Testis (tissue), 3 donors: ENCODE data around the gene RAD51D. TPM values are rescaled to one million over a fixed set of nuclear protein-coding genes. Genes with fewer than 3 reads are reported as not detected.

Experiments used
- DNase-seq: peaks from one replicate; pipeline ENCODE4 v3.0.0-alpha.2; 2019
- H3K27ac ChIP-seq, 2 donors: fragments of 200-600 bp; sonication (generic); one replicate each; pipeline ENCODE4 v1.5.1; 2019
- H3K27me3 ChIP-seq: fragments of 200-600 bp; sonication (generic); one replicate; pipeline ENCODE4 v1.5.1; 2019
- H3K36me3 ChIP-seq: fragments of 200-600 bp; sonication (generic); one replicate; pipeline ENCODE4 v1.5.1; 2017; ENCODE audit warnings: low read depth; ENCODE audit errors: missing control alignments
- H3K4me1 ChIP-seq: fragments of 200-600 bp; sonication (generic); one replicate; pipeline ENCODE4 v1.5.1; 2019
- H3K4me3 ChIP-seq, 2 donors: fragments of 200-600 bp; sonication (generic); one replicate each; pipeline ENCODE4 v1.5.1; 2017 to 2019
- H3K9me3 ChIP-seq: fragments of 200-600 bp; sonication (generic); one replicate; pipeline ENCODE4 v1.5.1; 2017
- CTCF ChIP-seq, 3 experiments: fragments of 450-650 bp in 2 of 3; fragments of 200-600 bp in 1 of 3; sonication (generic) in 1 of 3; IDR thresholded peaks; one replicate each; pipeline ENCODE4 v1.5.1; 2016 to 2019; ENCODE audit warnings: antibody characterized with exemption in 3 of 3, mild to moderate bottlenecking in 2 of 3, moderate library complexity in 1 of 3
- POLR2A ChIP-seq: fragments of 450-650 bp; IDR thresholded peaks from one replicate; pipeline ENCODE4 v1.6.1; 2017; ENCODE audit warnings: antibody characterized with exemption, mild to moderate bottlenecking, moderate library complexity
- WGBS, 2 donors: methylation state at CpG; one replicate each; pipeline ENCODE4 v1.1.5; 2018; 5-methylcytosine and 5-hydroxymethylcytosine counted together
- intact Hi-C: fragments of 100-400 bp; cut with DNase I; formaldehyde crosslinking; loops from one replicate; pipeline ENCODE4 v1.15.1; 2023; ENCODE audit warnings: low total_unique reads
- polyA plus RNA-seq: library from polyadenylated mRNA; stranded (reverse); fragments of 350-450 nt; fragmentation: Illumina TruSeq; extraction: RNeasy Lipid Tissue Mini Kit (QIAGEN cat#74804); gene quantifications from one replicate; pipeline ENCODE4 v1.2.3, GENCODE V29; 2014; ENCODE audit warnings: low read depth, low replicate concordance; ENCODE audit not compliant: insufficient read depth
- total RNA-seq, 2 donors: library from RNA; depleted of rRNA; stranded (reverse); fragments of >200 nt; gene quantifications; one replicate each; pipeline ENCODE4 v1.2.3, GENCODE V29; 2016

Gene RAD51D
- total and polyA plus RNA-seq, 3 donors from 2014 or later, result 16.8 to 24.3 (median 18.4) TPM

DNA sequence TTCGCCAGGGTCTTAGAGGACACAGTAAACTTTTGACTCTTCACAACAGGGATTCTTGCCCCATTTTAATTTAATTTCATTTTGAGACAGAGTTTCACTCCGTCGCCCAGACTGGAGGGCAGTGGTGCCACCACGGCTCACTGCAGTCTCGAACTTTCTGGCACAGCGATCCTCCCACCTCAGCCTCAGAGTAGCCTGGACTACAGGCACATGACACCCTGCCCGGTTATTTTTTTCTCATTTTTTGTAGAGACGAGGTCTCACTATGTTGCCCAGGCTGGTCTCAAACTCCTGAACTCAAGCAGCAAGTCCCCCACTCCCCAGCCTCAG is 22.8 kb upstream of the RAD51D start:
- H3K27me3 ChIP-seq, result no peaks in the 10 kb centered on the region
- no peak overlapping the region for H3K27ac ChIP-seq
- DNase-seq, result no peak
- no peaks in the 10 kb centered on the region for H3K36me3 ChIP-seq
- intact Hi-C loops, result no loop called here
- WGBS, 2 donors, result 35 to 52% methylated on average over 8 of the region's 8 CpGs
- no peaks in the 10 kb centered on the region for H3K9me3 ChIP-seq
- H3K4me1 ChIP-seq, result peaks cover 4% of the 10 kb centered on the region
- TF ChIP-seq CTCF (IDR thresholded peaks at IDR 0.05) (no peak), POLR2A (no peak)
- H3K4me3 ChIP-seq, result peak overlapping the region; percentile 75 to 77

- WGBS, 2 donors, result 0% methylated on average over 23 to 64 of the region's 65 CpGs
- H3K4me3 ChIP-seq, result peak within 1 kb of the TSS; percentile 75 to 77
- H3K36me3 ChIP-seq, result no peaks in the 10 kb centered on the region
- intact Hi-C loops, result no loop called here
- no peaks in the 10 kb centered on the region for H3K9me3 ChIP-seq
- H3K27ac ChIP-seq, result no peak within 1 kb of the TSS
- TF ChIP-seq POLR2A (no peak), CTCF (IDR thresholded peaks at IDR 0.05) (peak; percentile 75 to 93 (median 91))
- peaks cover 4% of the 10 kb centered on the region for H3K4me1 ChIP-seq
- no peaks in the 10 kb centered on the region for H3K27me3 ChIP-seq
- DNase-seq, result peak; percentile 90
Observed at GRCh38 chr17:35141681-35142466, 22.2 kb upstream of the RAD51D start, which contains the start of gene NLE1. Gene NLE1 (minus strand): TSS chr17:35142303. CDS start chr17:35142275, 28 bp downstream.

- H3K36me3 ChIP-seq, result no peaks in the 10 kb centered on the region
- TF ChIP-seq POLR2A (no peak), CTCF (IDR thresholded peaks at IDR 0.05) (no peak)
- H3K27ac ChIP-seq, result no peak overlapping the region
- intact Hi-C loops, result no loop called here
- H3K4me1 ChIP-seq, result peaks cover 4% of the 10 kb centered on the region
- no peaks in the 10 kb centered on the region for H3K9me3 ChIP-seq
- DNase-seq, result no peak
- 90% methylated on average over 6 of the region's 6 CpGs for WGBS, 2 donors
- H3K4me3 ChIP-seq, result no peak overlapping the region
- no peaks in the 10 kb centered on the region for H3K27me3 ChIP-seq
Observed at GRCh38 chr17:35138218-35138617, 18.6 kb upstream of the RAD51D start.

DNA sequence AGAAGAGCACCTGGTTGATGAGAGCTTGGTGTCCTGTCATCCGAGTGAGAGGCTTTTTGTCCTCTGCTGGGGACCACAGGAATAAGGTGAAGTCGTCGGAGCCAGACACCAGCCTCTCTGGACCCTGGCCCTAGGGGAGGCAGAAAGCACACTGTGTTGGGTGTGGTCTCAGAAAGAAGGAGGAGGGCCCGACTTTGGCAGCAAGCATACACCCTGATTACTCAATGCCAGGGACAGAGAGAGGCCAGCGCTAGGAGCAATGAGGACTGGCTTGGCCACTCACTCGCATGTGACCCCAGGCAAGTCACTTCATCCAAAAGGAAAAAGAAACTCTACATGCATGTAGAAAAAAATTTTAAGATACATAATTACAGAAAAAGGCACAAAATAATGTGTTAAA is 15.7 kb upstream of the RAD51D start:
- H3K9me3 ChIP-seq, result no peaks in the 10 kb centered on the region
- intact Hi-C loops, result no loop called here
- WGBS, 2 donors, result 89 to 95% methylated on average over 6 of the region's 6 CpGs
- H3K36me3 ChIP-seq, result no peaks in the 10 kb centered on the region
- TF ChIP-seq POLR2A (no peak), CTCF (IDR thresholded peaks at IDR 0.05) (no peak)
- H3K4me3 ChIP-seq, result no peak overlapping the region
- H3K4me1 ChIP-seq, result no peaks in the 10 kb centered on the region
- no peaks in the 10 kb centered on the region for H3K27me3 ChIP-seq
- no peak overlapping the region for H3K27ac ChIP-seq
- DNase-seq, result no peak
